IPS DF 4.7 (cell line): ENCODE data around the gene CTNNA3.

Experiments
- DNase-seq: peaks from one replicate; pipeline ENCODE4 v3.0.0-alpha.2; 2013; ENCODE audit warnings: low spot score; ENCODE audit errors: extremely low read depth

Gene CTNNA3

GRCh38 chr10:66565999-66566398 is 1130.0 kb downstream of the CTNNA3 start:
- DNase-seq = no peak

DNA sequence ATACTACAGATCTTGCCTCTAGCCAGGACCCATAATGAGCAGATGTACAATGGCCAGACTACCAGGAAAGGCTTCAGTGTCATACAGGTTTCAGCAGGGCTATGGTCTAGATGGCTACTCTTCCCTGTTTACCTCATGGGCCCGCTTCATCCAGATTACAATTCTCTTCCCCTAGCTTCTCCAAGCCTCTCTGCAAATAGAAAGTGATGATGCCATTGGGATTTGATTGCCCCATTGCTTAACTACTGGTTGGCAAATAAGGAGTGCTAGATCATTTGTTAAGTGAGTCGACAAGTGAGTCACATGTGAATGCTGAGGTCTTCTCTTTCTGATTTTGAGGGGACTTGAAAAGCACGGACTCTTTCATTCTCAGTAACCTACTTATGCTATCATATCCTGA is 1131.7 kb downstream of the CTNNA3 start:
- DNase-seq = no peak

GRCh38 chr10:66555061-66555460 is 1140.9 kb downstream of the CTNNA3 start:
- no peak for DNase-seq

GRCh38 chr10:66552331-66552730 is 1143.7 kb downstream of the CTNNA3 start:
- no peak for DNase-seq

- DNase-seq = no peak
These were observed 1145.6 kb downstream of the CTNNA3 start for GRCh38 chr10:66550351-66550750.

DNA sequence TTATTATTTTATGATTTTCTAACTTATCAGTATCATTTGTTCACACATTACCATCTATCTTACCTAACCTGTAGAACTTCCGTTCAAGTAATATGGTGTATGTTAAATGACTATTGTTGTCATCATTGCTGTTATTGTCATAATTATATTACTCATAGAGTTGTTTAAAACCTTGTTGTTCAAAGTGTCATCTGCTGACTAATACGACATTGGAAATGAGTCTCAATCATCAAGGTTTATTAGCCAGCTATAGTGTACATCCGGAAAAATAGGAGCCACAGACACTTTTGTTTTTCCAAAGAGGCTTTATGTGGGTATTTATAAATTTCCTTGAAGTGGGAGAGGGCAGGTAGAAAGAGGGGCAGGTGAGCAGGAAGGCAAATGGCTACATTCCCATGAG is 1157.1 kb downstream of the CTNNA3 start:
- no peak for DNase-seq

GRCh38 chr10:66538371-66538770 is 1157.6 kb downstream of the CTNNA3 start:
- DNase-seq = no peak

- no peak for DNase-seq
These were observed 1158.8 kb downstream of the CTNNA3 start for GRCh38 chr10:66537186-66537585.

- DNase-seq = no peak
These were observed 1160.6 kb downstream of the CTNNA3 start for GRCh38 chr10:66535439-66535838.

GRCh38 chr10:66534866-66535265 is 1161.1 kb downstream of the CTNNA3 start:
- no peak for DNase-seq

DNA sequence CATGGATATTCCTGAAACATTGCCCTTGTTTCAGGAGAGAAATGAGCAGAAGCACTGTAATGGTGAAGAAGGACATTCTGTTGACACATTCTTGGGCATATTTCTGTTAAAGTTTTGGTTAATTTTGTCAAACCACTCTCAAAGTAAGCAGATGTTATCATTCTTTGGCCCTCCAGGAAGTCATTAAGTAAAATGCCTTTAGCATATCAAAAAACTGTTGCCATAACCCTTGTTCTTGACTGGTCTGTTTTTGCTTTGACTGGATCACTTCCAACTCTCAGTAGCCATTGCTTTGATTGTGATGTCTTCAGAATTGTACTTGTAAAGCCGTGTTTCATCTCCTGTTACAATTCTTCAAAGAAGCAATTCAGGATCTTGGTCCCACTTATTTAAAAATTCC is 1174.5 kb downstream of the CTNNA3 start:
- DNase-seq = no peak

DNA sequence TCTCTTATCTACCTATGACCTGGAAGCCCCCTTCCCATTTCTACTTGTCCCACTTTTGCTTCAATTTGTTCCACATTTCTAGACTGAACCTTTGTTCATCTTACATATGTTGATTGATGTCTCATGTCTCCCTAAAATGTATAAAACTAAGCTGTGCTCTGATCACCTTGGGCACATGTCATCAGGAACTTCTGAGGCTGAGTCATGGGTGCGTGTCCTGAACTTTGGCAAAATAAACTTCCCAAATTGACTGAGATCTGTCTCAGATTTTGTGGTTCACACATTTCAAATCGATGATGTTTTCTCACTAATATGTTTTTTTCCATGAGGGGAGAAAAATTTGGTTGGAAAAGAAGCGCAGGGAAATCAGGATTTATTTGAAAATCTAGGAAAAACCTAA is 1176.4 kb downstream of the CTNNA3 start:
- DNase-seq = no peak

DNA sequence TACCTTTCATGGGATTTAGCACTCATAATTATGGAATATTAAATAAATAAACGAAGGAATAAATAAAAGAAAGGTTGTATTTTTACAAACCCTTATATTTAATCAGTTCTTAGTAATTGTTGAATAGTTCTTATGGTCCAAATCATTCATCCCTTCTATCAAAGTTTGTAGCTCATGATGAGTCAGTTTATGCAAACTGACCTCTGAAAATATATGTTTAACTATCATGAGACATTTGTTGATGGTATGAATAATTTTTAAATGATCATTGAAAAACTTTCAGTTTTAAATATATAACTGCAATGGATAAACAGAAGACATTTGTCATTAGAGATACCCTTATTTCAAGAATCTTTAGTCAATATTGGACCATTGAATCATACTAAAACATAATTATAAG is 1181.3 kb downstream of the CTNNA3 start:
- no peak for DNase-seq

DNA sequence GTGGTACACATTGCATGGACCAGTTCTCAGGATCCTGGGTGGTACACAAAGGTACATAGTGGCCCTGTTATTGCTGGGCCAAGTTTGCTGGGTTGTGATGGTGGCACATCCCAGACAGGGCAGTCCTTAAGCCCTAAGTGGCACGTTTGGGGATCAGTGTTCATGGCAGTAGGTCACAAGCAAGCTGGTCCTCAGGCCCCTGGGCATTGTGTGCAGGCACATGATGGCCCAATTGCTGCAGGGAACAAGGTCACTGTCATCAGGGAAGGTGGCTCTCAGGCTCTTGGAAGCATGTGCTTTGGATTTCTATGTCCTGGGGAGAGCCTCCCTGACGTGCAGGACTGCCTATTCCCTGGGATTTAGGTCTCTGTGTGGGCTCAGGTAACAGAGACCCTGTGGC is 1182.5 kb downstream of the CTNNA3 start:
- no peak for DNase-seq

- DNase-seq = no peak
These were observed 1190.9 kb downstream of the CTNNA3 start for GRCh38 chr10:66505003-66505657.

GRCh38 chr10:66501356-66501755 is 1194.6 kb downstream of the CTNNA3 start:
- no peak for DNase-seq

- DNase-seq = no peak
These were observed 1212.0 kb downstream of the CTNNA3 start for GRCh38 chr10:66483966-66484365.

- DNase-seq = no peak
These were observed 1223.8 kb downstream of the CTNNA3 start for GRCh38 chr10:66472156-66472555.

DNA sequence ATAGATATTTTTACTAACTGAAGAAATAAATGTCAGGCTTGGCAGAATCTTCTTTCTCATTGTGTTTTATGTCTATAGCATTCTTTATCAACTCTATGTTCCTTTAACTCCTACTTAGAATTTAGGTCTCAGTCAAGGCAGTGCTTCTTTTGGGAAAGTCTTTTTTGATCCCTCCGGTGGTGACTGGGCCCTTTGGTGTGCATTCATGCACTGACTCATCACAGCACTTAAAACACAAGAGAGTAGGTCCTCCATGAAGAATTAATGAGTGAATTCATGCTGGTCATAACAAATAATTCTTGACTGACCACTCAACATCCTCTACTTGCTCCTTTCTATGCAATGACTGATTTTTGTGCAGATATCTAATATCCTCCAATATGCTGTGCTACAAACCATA is 1229.0 kb downstream of the CTNNA3 start:
- DNase-seq = no peak

- DNase-seq = no peak
These were observed 1229.4 kb downstream of the CTNNA3 start for GRCh38 chr10:66466622-66467021.

DNA sequence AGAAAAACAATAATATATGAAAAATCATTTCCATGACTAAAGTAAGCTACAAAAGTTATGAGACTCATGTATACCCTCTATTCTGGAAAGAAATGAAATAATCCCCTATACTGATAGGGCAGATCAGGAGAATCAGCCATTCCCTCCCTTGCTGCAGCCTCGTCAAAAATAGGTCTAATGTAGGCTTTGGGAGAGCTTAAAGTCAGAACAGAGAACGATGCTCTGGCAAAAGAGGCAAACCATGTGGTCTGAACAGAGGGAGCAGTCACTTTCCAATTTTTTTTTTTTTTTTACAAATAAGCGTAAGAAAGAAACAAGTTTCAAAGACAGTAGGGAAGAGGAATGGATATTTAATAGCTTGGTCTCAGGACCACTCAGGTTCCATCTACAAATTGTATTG is 1232.4 kb downstream of the CTNNA3 start:
- DNase-seq = no peak

- no peak for DNase-seq
These were observed 1238.4 kb downstream of the CTNNA3 start for GRCh38 chr10:66457629-66458028.

DNA sequence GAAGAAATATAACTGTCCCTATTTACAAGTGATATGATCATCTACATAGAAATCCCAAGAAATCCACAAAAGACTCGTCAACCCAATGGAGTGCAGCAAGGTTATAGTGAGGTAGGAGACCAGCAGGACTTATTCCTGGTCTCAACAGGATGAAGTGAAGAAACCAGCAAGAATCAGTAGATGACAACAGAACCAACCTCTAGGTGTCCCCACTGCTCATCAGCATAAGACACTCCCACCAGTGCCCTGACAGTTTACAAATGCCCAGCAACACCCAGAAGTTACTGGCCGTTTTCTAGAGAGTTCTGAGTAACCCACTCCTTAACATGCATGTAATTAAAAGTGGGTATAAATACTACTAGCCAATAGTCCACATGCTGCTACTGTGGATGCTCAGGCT is 1240.7 kb downstream of the CTNNA3 start:
- DNase-seq = no peak

DNA sequence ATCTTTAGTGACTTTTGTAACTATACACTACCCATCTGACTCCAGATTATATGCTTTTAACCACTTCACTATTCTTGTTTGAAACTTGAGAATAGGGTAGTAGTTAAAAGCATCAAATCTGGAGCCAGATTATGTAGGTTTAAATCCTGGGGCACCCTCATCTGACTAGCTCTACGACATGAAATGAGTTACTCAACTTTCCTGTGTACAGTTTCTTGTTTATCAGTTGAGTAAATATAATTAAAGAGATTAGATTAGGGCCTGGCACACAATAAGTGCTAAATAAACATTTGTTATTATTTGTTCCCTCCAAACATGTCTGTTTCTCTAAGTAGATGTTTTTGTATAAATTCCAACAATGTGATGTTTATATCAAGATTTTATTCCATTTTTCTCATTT is 1255.4 kb downstream of the CTNNA3 start:
- DNase-seq = no peak
